Activated naive CD4-positive, alpha-beta T cell treated with anti-CD3 and anti-CD28 coated beads, Interleukin-2, amount 50 U/mL, for 24 hours (primary cell): ENCODE data around the gene HSFY1.
"Not testable (repeated sequence)": the region's sequence is repeated elsewhere in the genome, so short reads cannot be mapped to it uniquely, and the experiment has no call there.

Source experiments
- H3K27ac Mint-ChIP-seq: one replicate; pipeline ENCODE4 v1.8.0; 2021; ENCODE audit warnings: mild to moderate bottlenecking, mixed read lengths
- H3K27me3 Mint-ChIP-seq: one replicate; pipeline ENCODE4 v1.8.0; 2021; ENCODE audit warnings: mixed read lengths
- H3K36me3 Mint-ChIP-seq: one replicate; pipeline ENCODE4 v1.8.0; 2021; ENCODE audit warnings: mixed read lengths
- H3K4me1 Mint-ChIP-seq: one replicate; pipeline ENCODE4 v1.8.0; 2021; ENCODE audit warnings: mixed read lengths
- H3K4me3 Mint-ChIP-seq: one replicate; pipeline ENCODE4 v1.8.0; 2021; ENCODE audit warnings: mild to moderate bottlenecking, mixed read lengths
- H3K9me3 Mint-ChIP-seq: one replicate; pipeline ENCODE4 v1.8.0; 2021; ENCODE audit warnings: mixed read lengths

The HSFY1 gene

GRCh38 chrY:18546420-18546819, at the start of gene HSFY1:
Gene HSFY1 (plus strand): TSS chrY:18546720. CDS start chrY:18546788, 68 bp downstream.
- H3K4me1 Mint-ChIP-seq, H3K9me3 Mint-ChIP-seq, H3K27ac Mint-ChIP-seq, H3K36me3 Mint-ChIP-seq, H3K4me3 Mint-ChIP-seq, H3K27me3 Mint-ChIP-seq: not testable (repeated sequence)

- not testable (repeated sequence) for H3K4me1 Mint-ChIP-seq, H3K27ac Mint-ChIP-seq, H3K27me3 Mint-ChIP-seq, H3K9me3 Mint-ChIP-seq, H3K4me3 Mint-ChIP-seq, H3K36me3 Mint-ChIP-seq
Observed at GRCh38 chrY:18504266-18504665, 42.3 kb upstream of the HSFY1 start.

GRCh38 chrY:18530995-18531655, 15.4 kb upstream of the HSFY1 start:
- not testable (repeated sequence) for H3K27me3 Mint-ChIP-seq, H3K4me3 Mint-ChIP-seq, H3K9me3 Mint-ChIP-seq, H3K36me3 Mint-ChIP-seq, H3K4me1 Mint-ChIP-seq, H3K27ac Mint-ChIP-seq

- H3K9me3 Mint-ChIP-seq, H3K27ac Mint-ChIP-seq, H3K4me3 Mint-ChIP-seq, H3K4me1 Mint-ChIP-seq, H3K36me3 Mint-ChIP-seq, H3K27me3 Mint-ChIP-seq: not testable (repeated sequence)
Observed at GRCh38 chrY:18538952-18539351, 7.6 kb upstream of the HSFY1 start.

GRCh38 chrY:18553132-18553531, 6.6 kb downstream of the HSFY1 start:
- H3K27me3 Mint-ChIP-seq, H3K36me3 Mint-ChIP-seq, H3K4me3 Mint-ChIP-seq, H3K4me1 Mint-ChIP-seq, H3K27ac Mint-ChIP-seq, H3K9me3 Mint-ChIP-seq: not testable (repeated sequence)

GRCh38 chrY:18565915-18566314, 19.4 kb downstream of the HSFY1 start:
- not testable (repeated sequence) for H3K9me3 Mint-ChIP-seq, H3K27ac Mint-ChIP-seq, H3K4me1 Mint-ChIP-seq, H3K4me3 Mint-ChIP-seq, H3K36me3 Mint-ChIP-seq, H3K27me3 Mint-ChIP-seq
